Activated CD8-positive, alpha-beta memory T cell treated with anti-CD3 and anti-CD28 coated beads for 24 hours (primary cell): ENCODE data around the gene C1QC.

Experiments used
- DNase-seq: peaks from one replicate; pipeline ENCODE4 v3.0.0-alpha.2; 2020

The C1QC gene

DNA sequence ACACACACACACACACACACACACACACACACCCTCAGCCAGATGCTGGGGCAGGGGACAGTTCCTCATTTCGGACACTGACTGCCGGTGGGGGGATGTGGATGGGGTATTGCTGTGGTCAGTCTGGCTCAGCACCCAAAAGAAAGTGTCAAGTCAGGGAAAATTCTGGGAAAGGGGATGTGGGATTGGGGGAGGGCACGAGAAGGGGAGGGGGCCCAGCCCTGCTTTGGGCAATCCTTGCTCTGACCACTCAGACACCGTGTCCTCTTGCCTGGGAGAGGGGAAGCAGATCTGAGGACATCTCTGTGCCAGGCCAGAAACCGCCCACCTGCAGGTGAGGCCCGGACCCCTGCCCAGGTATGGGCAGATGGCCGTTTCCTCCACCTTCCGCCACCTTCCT lies at the start of gene C1QC:
C1QC (plus strand) TSS at position 253 of the 400 bp plus-strand sequence. CDS start 391 bp downstream, outside the sequence.
- no peak for DNase-seq

DNA sequence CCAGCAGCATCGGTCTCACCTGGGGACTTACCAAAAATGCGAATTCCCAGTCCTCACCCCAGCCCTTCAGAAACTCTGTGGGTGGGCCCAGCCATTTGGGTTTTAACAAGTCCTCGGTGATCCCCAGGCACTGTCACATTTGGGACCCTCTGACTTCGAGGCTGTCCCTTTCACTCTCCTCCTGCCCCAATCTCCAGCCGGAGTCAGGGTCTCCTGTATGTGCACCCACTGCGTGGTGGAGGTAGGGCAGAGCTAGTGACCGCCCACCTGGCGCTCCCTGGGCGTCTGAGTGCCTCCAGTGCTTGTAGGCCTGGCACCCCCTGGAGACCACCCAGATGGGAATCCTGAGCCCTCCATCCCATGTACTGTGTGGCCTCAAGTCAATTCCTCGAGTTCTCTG lies 49.0 kb upstream of the C1QC start:
- DNase-seq, result no peak

DNA sequence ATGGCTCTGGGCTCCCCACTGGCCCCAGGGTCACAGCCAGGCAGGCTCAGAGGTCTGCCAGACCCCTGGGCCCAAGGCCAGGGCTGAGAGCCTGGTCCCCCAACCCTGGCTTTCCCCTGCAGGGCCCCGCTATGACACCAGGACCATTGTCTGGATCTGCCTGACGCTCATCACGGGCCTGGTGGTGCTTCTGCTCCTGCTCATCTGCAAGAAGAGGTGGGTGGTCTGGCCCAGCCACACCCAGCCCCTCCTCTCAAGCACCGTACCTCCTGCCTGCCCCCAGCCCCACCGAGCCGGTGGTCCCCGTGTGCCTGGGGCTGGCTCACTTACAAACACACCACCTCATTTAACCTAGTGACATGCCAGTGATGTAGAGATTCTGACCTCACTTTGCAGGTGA lies 48.3 kb upstream of the C1QC start:
- DNase-seq, result no peak

DNA sequence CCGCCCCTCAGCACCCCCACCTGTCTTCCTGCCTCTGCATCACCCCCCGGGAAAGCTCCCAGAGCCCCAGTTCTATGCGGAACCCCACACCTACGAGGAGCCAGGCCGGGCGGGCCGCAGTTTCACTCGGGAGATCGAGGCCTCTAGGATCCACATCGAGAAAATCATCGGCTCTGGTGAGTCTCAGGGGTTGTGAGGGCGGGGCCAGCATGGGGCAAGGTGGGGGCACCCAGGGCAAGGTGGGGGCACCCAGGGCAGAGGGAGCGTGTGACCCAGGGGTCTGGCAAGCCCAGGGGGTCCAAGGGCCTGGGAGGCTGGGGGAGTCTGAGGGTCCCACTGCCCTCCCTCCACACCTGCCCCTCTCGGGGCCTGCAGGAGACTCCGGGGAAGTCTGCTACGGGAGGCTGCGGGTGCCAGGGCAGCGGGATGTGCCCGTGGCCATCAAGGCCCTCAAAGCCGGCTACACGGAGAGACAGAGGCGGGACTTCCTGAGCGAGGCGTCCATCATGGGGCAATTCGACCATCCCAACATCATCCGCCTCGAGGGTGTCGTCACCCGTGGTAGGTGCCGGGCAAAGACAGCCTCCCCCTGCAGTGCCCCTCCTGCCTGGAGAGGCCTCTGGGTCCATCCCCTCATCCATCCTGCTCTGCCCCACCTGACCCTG lies 46.0 kb upstream of the C1QC start:
- no peak for DNase-seq

DNA sequence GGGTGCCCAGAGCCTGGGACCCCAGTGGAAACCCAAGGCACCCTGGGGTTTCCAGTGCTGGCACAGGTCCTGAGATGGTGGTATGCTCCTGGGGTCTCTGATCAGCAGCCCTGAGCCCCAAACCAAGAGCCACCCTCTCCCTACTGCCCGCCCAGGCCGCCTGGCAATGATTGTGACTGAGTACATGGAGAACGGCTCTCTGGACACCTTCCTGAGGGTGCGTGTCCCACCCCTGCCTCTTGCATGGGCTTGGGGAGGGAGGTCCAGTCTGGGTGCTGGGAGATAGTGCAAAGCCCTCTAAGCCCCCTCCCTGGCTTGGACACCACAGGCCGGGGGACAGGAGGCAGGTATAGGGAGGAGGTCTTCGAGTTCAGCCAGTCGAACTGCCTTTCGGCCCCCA lies 45.4 kb upstream of the C1QC start:
- DNase-seq, result no peak

DNA sequence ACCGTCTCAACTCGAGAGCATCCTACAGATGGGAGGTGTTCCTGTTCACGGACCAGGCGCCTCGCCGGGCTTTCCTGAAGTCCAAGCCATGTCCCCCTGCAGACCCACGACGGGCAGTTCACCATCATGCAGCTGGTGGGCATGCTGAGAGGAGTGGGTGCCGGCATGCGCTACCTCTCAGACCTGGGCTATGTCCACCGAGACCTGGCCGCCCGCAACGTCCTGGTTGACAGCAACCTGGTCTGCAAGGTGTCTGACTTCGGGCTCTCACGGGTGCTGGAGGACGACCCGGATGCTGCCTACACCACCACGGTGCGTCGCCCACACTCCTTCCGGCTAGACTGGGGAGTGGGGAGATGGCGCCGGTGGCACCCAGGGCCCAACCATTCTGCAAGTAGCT lies 44.7 kb upstream of the C1QC start:
- DNase-seq, result no peak

DNA sequence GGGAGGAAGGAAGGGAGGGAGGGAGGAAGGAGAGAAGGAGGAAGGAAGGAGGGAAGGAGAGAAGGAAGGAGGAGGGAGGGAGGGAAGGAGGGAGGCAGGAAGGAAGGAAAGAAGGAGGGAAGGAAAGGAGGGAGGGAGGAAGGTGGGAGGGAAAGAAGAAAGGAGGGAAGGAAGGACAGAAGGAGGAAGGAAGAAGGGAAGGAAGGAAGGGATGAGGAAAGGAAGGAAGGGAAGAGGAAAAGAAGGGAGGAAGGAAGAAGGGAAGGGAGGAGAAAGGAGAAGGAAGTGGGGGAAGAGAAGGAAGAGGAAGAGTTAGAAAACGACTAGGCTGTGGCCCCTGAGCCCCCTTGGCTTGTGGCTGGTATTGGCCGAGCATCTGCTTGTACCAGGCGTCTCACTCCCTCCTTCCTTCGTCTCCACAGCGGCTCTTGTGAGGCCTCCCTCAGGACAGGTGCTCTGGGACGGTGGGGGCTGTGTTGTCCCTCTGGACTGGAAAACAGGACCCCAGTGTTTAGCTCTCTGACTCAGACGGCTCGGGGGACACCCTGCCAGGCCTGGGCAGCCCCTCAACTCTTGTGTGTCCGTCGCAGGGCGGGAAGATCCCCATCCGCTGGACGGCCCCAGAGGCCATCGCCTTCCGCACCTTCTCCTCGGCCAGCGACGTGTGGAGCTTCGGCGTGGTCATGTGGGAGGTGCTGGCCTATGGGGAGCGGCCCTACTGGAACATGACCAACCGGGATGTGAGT lies 43.2 kb upstream of the C1QC start:
- no peak for DNase-seq

DNA sequence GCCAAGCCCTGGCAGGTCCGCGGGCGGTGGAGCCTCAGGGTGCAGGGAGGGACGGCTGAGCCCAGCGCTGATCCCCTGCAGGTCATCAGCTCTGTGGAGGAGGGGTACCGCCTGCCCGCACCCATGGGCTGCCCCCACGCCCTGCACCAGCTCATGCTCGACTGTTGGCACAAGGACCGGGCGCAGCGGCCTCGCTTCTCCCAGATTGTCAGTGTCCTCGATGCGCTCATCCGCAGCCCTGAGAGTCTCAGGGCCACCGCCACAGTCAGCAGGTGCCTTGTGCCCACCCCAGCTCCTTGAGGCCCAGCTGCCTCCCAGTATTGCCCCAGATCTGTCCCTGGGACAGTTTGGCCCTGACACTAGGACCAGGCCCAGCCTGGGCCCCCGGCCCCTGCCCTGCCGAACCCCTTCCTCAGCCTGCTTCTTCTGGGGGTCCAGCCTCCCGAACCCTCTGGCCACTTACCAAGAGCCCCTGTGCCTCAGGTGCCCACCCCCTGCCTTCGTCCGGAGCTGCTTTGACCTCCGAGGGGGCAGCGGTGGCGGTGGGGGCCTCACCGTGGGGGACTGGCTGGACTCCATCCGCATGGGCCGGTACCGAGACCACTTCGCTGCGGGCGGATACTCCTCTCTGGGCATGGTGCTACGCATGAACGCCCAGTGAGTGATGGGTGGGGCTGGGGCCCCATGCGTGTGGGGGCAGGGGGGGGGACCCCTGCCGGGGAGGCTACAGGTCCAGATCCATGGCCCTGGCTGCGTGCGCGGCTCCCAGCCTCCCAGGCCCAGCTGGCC lies 42.4 kb upstream of the C1QC start:
- DNase-seq, result no peak

DNA sequence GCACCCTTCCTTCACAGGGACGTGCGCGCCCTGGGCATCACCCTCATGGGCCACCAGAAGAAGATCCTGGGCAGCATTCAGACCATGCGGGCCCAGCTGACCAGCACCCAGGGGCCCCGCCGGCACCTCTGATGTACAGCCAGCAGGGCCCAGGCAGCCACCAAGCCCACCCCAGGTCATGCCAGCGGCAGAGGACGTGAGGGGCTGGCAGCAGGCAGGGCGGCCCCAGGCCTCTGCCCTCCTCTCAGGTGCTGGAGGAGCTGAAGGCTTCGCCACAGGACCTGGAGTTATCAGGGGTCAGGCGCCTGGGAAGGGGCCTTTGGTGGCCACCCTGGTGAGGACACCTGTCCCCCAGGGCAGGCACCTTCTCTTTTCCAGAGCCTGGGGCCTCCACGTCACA lies 41.8 kb upstream of the C1QC start:
- DNase-seq, result no peak

DNA sequence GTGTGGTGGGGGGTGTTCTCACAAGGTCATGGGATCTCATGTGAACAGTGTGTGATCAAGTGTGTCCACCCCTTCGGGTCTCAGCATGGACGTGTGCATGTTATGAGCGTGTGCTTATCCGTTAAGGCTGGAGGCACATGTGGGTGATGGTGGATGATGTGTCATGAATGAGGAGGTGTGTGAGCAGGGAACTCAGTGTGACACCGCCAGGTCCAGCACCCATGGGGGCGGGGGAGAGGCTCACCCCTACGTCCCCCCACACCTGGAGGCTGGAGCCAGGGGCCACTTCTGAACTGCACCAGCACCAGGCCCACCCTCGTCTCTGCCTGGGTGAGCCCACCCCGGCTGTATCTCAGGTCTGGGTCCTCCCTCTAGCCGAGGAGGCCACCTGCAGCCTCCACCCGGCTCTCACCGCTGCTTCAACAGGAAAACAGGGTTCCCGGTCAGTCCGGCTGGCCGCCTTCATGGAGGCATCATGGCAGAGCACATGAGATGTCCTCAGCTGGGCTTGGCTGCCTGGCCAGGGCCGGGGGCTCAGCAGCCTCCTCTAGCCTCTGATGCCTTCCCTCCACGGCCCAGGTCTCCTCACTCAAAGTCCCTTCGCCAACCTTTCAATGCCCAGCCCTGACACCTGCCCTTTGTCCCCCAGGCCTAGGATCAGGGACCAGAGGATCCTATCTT lies 41.2 kb upstream of the C1QC start:
- no peak for DNase-seq

DNA sequence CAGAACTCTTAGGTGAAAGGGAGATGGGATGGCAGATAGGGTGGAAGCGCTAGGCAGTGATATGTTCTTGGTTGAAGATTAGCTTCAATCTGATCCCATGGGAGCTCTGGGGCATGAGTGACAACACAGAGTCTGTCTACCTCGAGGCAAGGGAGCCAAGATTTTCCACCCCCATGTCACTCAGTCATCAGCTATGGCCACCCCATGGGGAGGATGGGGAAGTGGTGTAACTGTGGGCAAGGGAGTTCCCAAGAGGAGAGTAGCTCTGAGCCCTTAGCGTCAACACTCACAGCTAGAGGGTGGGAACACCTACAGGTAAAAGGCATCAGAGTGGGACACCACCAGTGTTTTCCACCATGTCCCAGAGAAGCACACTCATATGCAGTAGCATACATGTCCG lies 37.3 kb upstream of the C1QC start:
- DNase-seq, result no peak

DNA sequence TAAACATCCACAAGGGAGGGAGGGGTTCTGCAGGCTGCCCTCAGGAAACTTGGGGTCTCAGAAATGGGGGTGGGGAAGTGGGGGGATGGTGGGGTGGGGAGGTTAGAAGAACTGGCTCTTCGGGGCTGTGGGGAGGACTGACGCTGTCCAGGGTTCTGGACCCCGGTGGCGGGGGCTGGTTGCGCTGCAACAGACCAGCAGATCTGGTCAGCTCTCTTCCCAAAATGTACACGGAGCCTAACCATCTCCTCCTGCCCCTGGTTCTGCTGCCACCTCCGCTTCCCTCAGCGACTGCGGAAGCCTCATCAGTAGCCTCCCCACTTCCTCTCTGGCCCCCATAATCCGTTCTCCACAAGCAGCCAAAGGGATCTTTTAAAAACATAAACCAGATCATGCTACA lies 36.3 kb upstream of the C1QC start:
- DNase-seq, result no peak

DNA sequence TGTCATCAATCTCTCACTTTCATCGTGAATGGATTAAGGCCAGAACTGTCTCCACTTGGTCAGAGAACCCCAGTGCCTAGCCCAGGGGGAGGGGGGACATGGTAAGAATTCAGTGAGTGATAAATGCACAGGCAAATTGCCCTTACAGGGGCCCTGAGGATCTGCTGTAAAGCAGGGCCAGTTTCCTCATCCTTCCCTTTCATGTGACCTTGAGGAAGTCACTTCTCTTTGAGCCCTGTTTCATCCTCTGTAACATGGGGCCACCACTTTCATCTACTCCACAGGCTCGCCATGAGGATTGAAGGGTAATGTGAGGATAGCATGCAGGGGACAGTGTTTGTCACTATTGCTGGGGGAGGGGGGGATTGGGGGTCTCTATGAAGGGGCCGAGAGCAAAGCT lies 35.1 kb upstream of the C1QC start:
- DNase-seq, result no peak

DNA sequence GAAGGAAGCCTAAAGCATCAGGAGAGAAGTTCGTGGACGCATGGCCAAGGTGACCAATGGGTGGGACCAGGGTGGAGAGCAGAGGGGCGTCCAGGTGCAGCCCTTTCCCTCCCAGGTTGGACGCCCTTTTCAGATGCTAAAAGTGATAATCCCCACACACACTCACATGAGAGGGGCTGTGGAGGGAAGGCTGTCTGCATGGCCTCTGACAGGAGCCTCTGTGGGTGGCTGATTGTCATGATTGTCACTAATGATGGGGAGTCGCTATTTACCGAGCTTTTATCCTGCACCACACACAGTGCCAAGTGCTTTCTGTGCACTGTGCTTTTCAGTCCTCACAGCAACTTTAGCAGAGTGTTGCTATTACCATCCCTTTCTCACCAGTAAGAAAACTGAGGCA lies 34.1 kb upstream of the C1QC start:
- no peak for DNase-seq

DNA sequence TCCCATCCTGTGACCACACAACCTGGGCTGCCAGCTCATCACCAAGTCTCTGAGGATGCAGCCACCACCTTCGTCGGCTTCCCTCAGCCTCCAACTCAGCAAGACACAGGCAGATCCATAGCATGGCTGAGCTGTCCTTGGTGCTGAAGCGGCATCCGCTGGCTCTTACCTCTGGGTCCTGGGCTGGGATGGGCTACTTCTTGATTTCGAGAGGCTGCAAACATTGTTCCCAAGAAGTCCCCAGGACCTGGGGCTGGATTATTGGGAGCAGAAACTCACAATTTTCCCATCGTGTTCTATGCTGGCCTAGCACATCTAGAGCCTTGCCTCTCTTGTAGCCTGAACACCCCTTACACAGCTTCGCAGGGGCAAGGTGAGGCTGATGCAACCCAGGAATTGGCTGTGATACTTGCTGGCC lies 31.9 kb upstream of the C1QC start:
- DNase-seq, result no peak

DNA sequence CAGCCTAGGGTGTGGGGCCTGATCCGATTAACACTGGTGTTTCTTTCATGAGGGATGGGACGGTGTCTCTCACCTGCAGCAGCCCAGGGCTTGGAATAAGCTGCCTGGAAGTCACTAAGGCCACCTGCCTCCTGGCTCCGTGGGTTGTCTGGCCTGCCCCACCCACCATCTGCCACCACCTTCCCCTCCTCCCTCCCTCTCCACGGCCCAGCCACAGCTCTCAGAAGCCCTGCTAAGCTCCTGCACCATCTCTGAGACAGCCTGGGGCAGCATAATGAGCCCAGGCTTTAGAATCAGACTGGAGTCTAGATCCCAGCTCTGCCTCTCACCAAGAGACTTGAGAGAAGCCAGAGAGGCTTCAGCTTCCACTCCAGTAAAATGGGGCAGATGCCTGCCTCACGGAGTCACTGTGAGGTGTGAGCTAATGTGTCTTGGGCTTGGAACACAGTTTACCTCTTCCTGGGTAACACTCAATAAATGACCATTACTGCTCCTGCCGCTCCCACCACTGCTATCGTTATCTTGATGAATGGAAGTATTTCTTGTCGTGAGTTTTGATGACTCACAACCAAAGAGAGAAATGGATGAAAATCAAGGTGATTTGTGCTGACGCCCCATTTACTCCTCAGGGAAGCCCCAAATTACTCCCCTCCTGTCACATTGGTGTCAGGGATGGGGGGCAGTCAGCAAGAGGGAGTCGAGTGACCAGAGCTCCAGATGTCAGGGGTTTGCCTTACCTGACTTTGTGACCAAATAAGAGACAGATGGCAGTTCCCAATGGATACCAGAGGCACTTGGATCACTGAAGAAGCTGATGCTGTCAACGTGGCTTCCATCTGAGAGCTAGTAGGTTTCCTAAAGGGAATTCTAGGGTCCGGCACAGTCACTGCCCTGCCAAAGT lies 30.5 kb upstream of the C1QC start:
- no peak for DNase-seq

DNA sequence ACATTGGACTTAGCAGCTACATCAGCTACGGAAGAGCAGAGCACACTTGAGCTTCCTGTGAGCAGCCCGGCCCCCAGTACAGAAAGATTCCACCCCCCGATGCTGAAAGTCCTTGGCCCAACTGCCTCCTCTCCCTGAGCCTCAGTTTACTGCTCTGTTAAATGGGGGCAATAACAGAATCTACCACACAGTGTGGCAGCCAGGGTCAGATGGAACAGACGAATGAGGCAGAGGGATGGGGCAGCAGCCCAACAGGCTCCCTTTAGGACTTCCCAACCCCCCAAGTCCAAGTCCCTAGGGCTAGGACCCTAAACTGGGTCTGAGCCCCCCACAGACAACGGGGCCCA lies 29.9 kb upstream of the C1QC start:
- DNase-seq, result no peak

DNA sequence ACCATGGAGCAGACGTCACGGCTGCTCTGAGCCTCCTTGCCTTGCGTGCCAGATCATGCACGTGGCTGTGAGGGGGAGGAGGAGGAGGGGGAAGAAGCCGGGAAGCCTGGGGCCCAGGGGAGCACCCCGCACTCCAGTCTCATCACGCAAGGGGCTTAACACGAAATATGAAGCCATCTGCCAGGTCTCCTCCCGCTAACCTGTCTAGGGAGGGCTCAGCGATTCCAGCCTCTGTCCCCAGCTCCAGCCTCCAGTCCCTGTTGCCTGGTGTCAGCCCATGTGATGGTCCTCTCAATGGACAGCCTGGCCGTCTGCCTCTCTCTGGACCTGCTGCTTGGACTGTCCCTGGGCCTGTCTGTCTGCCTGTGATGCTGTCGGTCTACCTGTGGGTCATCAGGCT lies 29.5 kb upstream of the C1QC start:
- no peak for DNase-seq

DNA sequence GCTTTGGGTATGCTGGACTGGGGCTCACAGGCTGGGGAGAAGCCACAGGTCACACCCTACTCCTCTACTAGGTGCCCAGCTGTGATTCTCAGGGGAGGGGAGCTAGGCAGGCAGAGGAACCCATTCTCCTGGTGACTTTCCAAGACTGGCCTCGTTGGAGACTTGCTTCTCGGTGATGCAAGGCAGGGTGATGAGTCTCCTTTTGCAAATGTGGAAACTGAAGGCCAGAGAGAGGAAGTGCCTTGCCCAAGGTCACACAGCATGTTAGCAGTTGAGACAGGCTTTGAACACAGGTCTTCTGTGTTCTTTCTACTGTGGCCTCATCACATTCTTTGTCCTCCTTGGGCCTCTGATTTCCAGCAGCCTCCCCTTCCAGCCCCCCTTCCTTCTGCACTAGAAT lies 27.5 kb upstream of the C1QC start:
- DNase-seq, result no peak

DNA sequence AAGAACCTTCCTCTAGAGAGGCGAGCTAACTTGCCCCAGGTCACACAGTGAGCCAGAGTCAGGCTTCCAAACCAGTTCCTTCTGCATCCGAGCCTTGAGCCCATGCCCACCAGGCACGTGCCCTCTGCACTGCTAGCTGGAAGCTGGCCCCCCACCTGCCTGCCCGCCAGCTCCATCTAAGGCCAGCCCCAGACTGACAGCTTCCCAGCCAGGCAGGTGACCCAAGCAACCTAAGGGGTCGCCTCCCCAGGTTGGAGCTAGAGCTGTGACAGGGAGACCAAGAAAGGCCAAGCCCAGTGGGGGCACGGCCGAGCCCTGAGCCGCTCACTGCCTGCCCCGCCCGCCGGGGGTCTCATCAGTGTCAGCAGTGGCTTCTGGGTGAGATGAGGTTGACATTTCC lies 26.9 kb upstream of the C1QC start:
- DNase-seq, result no peak

DNA sequence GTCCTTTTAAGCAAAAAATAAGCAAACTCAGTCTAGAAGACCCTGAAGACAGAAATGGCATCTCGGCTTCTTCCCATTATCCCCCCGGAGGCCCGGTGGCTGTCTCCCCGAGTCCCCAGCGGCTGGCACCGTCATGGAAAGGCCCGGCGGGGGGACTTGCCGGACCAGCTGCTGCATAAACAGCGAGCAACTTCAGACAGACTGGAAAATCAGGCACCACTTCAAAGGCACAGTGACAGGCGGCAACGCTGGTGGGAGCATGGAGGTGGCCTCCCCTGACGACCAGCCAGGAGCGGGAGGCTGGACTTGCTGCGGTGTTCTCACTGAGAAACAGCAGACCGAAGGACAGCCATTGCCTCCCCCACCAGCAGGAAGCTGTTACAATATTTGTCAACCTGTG lies 25.4 kb upstream of the C1QC start:
- DNase-seq, result no peak

DNA sequence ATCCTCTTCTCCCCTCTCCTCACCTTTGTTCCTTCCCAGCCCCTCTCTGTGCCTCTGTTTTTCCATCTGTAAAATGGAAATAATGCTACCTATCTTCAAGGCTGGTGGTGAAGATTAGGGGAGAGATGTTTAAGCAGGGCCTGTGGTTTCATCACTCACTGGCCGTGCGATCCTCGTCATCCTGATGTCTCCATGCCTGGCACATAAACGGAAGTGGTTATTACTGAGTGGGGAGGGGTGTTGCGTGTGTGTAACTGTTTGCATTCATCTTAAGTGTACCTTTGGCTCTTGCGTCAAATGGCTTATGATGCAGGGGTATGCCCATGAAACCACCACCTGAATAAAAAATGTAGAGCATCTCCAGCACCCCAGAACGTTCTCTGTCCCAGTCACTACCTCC lies 24.2 kb upstream of the C1QC start:
- no peak for DNase-seq

DNA sequence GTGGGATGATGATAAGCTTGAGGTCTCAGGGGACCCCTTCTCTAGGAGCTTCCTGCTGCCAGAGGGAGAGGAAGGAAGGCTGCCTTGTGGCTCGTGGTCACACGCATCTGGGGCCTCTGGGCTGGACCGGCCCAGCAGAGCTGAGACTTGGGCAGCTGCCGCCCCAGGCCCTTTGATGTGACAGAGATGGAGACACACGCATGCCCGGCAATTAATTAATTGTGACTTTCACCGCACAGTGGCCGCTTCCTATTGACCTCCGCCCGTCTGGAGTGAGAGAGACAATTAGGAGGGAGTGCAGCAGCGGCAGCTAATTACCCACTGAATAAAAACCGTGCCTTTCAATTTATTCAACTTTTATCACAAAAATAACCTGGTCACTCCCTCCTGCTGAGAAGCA lies 23.6 kb upstream of the C1QC start:
- no peak for DNase-seq
